Measurements from ENCODE around the gene CMSS1.

The CMSS1 gene

DNA sequence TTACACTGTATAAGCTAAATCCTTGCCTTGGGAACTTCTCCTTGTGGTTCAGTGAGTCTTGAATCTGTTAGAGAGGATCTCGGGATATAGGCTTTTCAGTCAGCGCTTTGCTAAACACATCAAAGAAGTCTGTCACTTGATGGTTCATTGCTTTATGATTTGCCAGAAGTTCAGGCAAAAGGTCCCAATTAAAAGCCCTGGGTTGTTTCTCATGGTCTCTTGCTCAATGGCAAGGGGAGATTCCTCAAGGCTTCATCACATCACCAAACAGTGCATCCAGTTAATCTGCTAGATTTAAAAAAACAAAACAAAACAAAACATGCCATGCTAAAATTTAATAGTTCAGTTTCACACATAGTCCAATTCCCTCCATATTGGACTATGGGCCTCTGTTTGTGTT lies 181.9 kb downstream of the CMSS1 start:
- DNase-seq (ENCODE audit: low spot score) = no peak

DNA sequence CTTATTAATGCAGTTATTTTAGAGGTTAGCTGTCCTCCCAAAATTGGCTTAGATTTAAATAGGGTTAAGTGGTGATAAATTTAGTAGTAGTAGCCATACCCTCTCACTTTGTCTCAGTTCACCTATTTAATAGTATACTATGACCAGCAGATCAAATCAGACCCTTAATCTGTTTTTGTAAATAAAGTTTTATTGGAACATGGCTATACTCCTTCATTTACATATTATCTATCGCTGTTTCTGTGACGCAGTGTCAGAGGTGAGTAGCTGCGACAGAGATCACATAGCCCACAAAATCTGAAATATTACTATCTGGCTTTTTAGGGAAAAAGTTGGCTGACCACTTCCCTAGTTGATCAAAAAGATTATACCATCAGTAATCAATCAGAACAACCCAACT lies 183.4 kb downstream of the CMSS1 start:
- DNase-seq (ENCODE audit: low spot score) = no peak

- DNase-seq (ENCODE audit: low spot score) = no peak
Observed at GRCh38 chr3:100001526-100002270, 184.0 kb downstream of the CMSS1 start.

GRCh38 chr3:100002599-100003350 lies 185.1 kb downstream of the CMSS1 start:
- DNase-seq (ENCODE audit: low spot score) = no peak

DNA sequence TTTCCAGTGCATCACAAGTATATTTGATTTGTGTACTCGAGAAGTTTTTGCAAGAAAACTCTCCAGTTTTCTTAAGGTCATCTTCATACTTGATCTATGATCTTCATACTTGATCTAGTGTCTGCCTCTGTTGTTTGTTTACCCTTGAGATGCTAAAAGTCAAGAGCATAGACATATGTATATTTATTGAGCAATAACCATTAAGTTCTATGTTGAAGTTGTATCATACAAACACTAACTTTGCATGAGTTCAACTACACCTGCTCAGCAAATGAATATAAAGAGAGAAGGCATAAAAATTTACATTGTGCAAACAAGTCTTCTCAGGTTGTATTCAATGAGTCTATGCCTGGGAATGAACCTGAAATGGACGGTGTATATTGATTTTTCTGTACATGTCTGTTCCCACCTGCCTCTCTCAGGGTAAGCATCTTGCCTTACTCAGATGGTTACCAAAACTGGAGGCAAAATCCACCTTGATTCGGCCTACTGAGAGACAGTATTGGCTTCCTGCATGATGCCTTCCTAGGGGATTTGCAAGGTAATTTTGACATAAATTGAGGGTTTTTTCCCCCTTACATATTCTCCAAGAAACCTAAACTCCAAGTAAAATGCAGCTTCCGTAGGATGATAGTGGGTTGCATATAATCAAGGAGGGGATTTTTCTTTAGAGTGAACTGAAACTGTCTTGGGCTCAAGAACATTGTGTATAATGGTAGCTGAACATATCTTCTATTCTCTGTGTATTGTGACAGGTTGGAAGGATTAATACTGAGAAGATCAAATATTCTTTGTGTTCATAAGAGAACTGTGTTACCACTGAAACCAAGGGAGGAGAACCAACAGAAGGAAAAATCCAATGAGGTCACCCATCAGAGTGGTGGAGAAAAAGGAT lies 186.2 kb downstream of the CMSS1 start:
- no peak for DNase-seq (ENCODE audit: low spot score)

DNA sequence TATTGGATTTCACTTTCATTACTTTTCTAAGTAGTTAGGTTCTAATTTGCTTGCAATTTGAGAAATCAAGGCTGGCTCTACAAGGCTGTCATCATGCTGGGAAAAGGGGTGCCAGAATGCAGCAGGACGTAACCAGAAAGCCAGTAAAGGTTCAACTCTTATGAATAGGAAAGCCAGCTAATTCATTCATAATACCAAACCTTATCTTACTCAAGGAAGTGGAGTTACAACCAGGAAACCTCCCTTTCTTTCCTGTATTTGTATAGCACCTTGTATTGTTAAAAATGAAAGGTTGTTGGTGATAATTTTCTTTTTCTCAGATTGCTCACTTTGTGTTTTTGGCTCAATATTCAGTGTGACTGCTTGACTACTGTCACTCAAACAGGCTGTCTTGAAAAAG lies 187.3 kb downstream of the CMSS1 start:
- no peak for DNase-seq (ENCODE audit: low spot score)

- DNase-seq (ENCODE audit: low spot score) = no peak
Observed at GRCh38 chr3:100005665-100006393, 188.2 kb downstream of the CMSS1 start.

- no peak for DNase-seq (ENCODE audit: low spot score)
Observed at GRCh38 chr3:100006570-100007271, 189.1 kb downstream of the CMSS1 start.

DNA sequence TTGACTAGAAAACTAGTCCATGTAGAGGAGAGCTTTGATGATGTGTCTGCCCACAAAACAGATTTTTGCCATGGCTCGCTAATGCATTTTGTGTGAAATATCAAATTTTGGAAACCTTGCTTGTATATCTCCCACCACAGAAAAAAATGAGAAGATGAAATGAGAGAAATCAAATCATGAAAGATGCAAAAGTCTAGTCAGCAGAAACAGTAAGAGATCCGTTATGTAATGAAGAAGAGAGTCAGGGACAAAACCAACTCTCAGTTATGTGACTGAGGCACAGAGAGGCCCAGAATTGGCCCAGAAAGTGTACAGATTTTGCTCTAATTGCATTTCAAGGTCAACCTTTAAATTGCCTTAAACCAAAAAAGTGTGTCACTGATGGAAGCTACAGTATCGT lies 189.7 kb downstream of the CMSS1 start:
- no peak for DNase-seq (ENCODE audit: low spot score)

DNA sequence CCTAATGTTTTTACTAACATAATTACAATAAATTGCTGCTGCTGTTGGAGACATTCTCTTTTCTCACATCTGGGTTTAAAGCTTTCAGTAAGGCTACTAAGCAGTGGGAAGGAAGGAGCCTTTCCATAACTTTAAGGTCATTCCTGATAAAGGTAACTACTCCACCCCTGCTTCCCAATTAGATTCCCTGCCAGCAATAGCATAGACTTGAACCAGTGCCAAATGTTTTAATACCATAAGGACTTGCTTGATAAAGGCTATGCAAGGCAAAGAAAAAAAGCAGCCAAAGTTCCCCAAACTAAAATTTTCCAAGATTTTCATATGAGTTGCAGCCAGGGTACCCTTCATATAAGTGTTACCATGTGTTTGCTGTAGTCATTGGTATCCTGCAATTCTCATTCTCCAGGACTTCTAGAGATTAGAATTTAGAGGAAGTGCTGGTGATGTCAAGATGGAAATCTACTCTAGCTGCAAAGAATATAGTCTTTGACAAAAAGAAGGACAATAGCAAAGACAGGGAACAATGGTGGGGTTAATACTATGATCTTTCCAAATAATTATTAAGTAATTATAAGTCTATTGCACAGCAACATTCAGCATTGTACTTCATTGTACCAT lies 190.5 kb downstream of the CMSS1 start:
- DNase-seq (ENCODE audit: low spot score) = no peak

DNA sequence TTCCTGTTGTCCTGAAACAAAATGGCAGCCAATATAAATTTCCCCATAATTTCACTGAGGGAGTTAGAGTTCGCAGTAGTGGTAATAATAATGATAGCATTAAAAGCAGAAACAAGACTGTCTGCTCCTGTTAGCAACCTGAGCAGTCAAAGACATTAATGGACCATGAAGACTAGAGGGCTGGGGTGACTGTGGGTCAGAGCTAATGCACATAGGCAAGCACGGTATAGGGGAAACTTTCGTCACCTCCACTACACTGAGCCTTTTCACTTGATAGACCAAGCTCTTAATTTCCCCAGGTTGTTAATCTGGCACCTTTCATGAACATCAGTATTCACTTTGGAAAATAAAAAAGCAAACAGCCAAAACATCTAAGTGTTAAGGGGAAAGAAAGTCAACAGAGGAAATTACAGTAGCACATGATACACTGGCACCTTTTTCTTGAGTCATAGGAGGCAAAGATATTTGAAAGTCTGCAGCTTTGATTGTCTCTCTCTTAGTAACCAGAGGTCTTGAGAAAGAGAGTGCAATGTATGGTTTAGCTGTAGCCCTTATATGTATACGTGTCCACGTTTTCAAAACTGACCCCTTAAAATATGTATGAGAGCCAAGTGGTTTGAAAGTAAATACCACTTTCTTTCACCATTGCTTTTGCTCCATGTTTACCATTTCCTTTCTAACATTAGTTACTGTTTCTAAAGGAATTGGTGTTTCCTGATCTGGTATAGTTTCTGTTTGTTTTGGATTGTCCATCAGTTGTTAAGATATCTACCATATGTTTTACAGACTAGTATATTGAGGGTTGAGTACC lies 191.8 kb downstream of the CMSS1 start:
- DNase-seq (ENCODE audit: low spot score) = no peak

DNA sequence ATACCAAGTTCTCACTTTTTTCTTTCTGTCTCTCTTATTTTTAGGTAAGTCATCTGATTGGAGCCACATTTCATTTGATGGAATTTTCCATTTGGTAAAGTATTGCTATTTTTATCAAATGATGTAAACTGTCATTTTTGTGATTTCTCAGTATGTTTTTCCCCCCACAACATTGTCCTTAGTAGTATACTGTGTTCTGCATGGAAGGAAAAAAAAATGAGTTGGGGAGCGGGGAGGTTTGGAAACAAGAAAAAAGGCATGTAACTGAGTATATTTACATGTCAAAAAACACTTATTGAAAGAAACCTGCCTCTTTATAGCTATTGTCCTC lies 192.4 kb downstream of the CMSS1 start:
- DNase-seq (ENCODE audit: low spot score) = no peak

DNA sequence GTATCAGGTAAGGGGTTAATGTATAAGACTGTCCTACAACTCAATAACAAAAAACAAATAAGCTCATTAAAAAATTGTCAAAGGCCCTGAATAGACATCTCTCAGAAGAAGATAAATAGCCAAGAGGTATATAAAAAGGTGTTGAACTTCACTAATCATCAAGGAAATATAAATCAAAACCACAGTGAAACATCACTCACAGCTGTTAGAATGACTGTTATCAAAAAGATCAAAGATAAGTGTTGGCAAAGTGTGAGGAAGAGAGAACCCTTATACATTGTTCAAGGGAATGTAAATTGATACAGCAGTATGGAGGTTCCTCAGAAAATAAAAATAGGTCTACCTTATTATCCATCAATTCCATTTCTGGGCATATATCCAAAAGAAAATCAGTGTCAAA lies 201.1 kb downstream of the CMSS1 start:
- no peak for DNase-seq (ENCODE audit: low spot score)

DNA sequence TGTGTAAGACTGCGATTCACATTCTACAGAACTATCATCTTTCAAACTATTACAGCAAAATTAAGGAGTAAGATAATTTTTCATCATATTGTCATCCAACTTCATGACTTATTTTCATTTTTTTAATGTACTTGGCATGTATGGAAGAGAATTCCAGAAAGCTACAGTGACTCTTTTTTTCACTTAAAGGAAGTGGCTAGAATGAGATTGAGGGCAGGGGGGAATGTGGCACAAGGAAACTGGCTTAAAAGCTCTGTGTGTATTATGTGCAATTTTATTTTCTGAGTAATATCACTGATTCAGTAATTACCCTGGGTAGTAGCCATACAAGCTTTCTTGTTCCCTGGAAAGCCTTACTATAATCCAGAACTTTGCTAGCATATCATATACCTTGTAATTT lies 202.1 kb downstream of the CMSS1 start:
- no peak for DNase-seq (ENCODE audit: low spot score)

- DNase-seq (ENCODE audit: low spot score) = no peak
Observed at GRCh38 chr3:100020876-100021644, 203.4 kb downstream of the CMSS1 start.

DNA sequence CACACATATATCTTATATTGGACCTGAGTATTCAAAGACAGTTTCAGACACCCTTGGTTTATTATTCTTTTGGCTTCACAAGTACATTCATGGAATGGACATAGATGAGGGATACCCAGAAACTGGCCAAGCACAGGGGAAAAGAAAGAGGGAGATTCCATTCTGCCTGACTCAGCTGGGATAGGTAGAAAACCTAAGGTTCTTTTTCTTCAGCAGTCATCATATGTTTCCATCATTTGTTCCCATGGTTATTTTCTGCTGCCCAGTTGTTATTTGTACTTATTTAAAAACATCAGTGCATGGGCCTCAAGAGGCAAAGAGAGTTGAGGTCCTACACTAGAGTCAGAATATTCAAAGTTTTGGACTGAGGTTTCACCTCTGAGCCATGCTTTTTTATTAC lies 204.8 kb downstream of the CMSS1 start:
- no peak for DNase-seq (ENCODE audit: low spot score)

DNA sequence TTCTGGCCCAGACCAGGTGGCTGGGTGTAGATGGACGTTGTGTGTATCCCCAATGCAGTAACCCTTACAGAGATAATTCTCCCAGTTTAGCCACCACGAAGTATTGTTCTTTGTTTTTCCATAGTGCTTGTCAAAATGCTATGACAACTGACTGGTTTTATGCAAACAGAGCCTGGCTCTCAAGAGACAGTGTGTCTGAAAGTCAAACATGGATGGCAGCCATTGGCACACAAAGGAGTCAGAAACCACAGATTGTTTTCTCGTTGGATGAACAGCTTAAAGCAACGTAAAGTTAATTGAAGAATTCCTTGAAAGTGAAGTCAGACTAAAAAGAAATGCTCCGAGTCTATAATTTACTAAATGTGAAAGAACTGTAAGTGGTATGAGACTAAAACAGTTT lies 205.5 kb downstream of the CMSS1 start:
- DNase-seq (ENCODE audit: low spot score) = no peak

GRCh38 chr3:100023595-100023994 lies 205.9 kb downstream of the CMSS1 start:
- DNase-seq (ENCODE audit: low spot score) = no peak

DNA sequence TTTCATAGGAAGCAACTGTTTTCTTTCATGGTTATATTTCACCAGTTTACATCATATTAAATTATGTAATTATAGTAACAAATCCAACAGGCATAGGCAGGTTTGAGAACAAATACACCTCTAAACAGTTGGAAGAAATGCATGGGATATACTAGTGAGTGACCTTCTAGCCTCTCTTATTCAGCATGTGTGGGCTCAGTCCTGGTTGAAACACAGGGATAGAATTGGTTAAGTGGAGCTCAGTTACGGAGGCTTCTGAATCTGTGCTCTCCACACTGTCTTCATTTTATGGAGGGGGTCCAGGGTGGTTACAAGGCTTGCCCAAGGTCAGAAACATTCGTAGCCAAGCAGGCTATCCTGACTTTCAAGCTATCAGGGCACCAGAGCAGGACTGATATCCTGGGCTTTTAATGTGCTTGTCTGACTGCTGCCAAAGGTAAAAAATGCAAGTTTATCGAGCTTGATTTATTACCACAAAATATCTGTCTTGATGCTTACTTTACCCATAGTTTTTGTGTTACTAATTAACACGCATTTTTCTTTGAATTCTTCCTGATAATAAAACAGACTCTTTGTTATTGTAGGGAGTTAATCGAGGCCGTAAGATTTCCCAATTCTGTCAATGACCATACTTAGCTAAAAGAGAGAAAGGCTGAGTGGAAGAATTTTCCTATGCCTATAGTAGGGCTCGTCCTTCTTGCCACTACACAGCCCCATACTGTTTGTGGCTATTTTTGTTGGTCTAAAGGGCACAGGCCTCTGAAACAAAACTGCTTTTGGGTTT lies 207.1 kb downstream of the CMSS1 start:
- DNase-seq (ENCODE audit: low spot score) = no peak
